Testis (tissue), 3 donors: ENCODE results near the gene RARG. TPM values are rescaled to one million over a fixed set of nuclear protein-coding genes. Genes with fewer than 3 reads are reported as not detected.

Experiments
- DNase-seq: peaks from one replicate; pipeline ENCODE4 v3.0.0-alpha.2; 2019
- H3K27ac ChIP-seq, 2 donors: fragments of 200-600 bp; sonication (generic); one replicate each; pipeline ENCODE4 v1.5.1; 2019
- H3K27me3 ChIP-seq: fragments of 200-600 bp; sonication (generic); one replicate; pipeline ENCODE4 v1.5.1; 2019
- H3K36me3 ChIP-seq: fragments of 200-600 bp; sonication (generic); one replicate; pipeline ENCODE4 v1.5.1; 2017; ENCODE audit warnings: low read depth; ENCODE audit errors: missing control alignments
- H3K4me1 ChIP-seq: fragments of 200-600 bp; sonication (generic); one replicate; pipeline ENCODE4 v1.5.1; 2019
- H3K4me3 ChIP-seq, 2 donors: fragments of 200-600 bp; sonication (generic); one replicate each; pipeline ENCODE4 v1.5.1; 2017 to 2019
- H3K9me3 ChIP-seq: fragments of 200-600 bp; sonication (generic); one replicate; pipeline ENCODE4 v1.5.1; 2017
- POLR2A ChIP-seq: fragments of 450-650 bp; IDR thresholded peaks from one replicate; pipeline ENCODE4 v1.6.1; 2017; ENCODE audit warnings: antibody characterized with exemption, mild to moderate bottlenecking, moderate library complexity
- WGBS, 2 donors: methylation state at CpG; one replicate each; pipeline ENCODE4 v1.1.5; 2018; 5-methylcytosine and 5-hydroxymethylcytosine counted together
- intact Hi-C: fragments of 100-400 bp; cut with DNase I; formaldehyde crosslinking; loops from one replicate; pipeline ENCODE4 v1.15.1; 2023; ENCODE audit warnings: low total_unique reads
- polyA plus RNA-seq: library from polyadenylated mRNA; stranded (reverse); fragments of 350-450 nt; fragmentation: Illumina TruSeq; extraction: RNeasy Lipid Tissue Mini Kit (QIAGEN cat#74804); gene quantifications from one replicate; pipeline ENCODE4 v1.2.3, GENCODE V29; 2014; ENCODE audit warnings: low read depth, low replicate concordance; ENCODE audit not compliant: insufficient read depth
- total RNA-seq, 2 donors: library from RNA; depleted of rRNA; stranded (reverse); fragments of >200 nt; gene quantifications; one replicate each; pipeline ENCODE4 v1.2.3, GENCODE V29; 2016
- TF ChIP-seq, protein P1 (sequence below), 3 experiments: fragments of 450-650 bp in 2 of 3; fragments of 200-600 bp in 1 of 3; sonication (generic) in 1 of 3; IDR thresholded peaks; one replicate each; pipeline ENCODE4 v1.5.1; 2016 to 2019; ENCODE audit warnings: antibody characterized with exemption in 3 of 3, mild to moderate bottlenecking in 2 of 3, moderate library complexity in 1 of 3

Gene RARG
- total and polyA plus RNA-seq, 3 donors from 2014 or later: 12.1 to 13.6 (median 12.5) TPM

DNA sequence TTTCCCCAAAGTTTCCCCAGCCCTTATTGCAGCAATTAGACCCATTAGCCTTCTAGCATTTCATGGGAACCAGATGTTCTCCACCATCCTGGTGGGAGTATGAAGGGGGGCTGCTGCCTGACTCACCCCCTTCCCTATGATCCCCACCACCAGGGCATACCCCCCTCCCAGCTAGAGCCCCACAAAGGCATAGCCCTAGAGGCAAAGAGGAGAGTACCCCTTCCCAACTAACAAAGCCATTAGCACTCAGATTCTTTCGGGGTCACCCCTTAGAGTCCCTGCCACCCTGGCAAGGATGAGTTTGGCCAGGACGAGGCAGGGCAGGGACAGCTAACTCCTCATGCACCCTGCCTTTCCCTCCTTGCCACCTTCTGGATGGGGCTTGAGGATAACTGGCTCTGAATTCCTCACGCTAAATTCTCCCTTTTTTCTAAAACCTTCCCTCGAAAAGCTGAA is 9.2 kb downstream of the RARG start:
- TF ChIP-seq POLR2A: no peak
- TF ChIP-seq, protein P1, sequence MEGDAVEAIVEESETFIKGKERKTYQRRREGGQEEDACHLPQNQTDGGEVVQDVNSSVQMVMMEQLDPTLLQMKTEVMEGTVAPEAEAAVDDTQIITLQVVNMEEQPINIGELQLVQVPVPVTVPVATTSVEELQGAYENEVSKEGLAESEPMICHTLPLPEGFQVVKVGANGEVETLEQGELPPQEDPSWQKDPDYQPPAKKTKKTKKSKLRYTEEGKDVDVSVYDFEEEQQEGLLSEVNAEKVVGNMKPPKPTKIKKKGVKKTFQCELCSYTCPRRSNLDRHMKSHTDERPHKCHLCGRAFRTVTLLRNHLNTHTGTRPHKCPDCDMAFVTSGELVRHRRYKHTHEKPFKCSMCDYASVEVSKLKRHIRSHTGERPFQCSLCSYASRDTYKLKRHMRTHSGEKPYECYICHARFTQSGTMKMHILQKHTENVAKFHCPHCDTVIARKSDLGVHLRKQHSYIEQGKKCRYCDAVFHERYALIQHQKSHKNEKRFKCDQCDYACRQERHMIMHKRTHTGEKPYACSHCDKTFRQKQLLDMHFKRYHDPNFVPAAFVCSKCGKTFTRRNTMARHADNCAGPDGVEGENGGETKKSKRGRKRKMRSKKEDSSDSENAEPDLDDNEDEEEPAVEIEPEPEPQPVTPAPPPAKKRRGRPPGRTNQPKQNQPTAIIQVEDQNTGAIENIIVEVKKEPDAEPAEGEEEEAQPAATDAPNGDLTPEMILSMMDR (IDR thresholded peaks at IDR 0.05): no peak
- no peak for DNase-seq
- intact Hi-C loops: no loop called here
- Histone ChIP-seq H3K27ac (no peak overlapping the region), H3K4me1 (peaks cover 19% of the 10 kb centered on the region), H3K36me3 (no peaks in the 10 kb centered on the region), H3K4me3 (no peak overlapping the region), H3K9me3 (no peaks in the 10 kb centered on the region), H3K27me3 (no peaks in the 10 kb centered on the region)
- 54 to 62% methylated on average over 4 of the region's 4 CpGs for WGBS, 2 donors

DNA sequence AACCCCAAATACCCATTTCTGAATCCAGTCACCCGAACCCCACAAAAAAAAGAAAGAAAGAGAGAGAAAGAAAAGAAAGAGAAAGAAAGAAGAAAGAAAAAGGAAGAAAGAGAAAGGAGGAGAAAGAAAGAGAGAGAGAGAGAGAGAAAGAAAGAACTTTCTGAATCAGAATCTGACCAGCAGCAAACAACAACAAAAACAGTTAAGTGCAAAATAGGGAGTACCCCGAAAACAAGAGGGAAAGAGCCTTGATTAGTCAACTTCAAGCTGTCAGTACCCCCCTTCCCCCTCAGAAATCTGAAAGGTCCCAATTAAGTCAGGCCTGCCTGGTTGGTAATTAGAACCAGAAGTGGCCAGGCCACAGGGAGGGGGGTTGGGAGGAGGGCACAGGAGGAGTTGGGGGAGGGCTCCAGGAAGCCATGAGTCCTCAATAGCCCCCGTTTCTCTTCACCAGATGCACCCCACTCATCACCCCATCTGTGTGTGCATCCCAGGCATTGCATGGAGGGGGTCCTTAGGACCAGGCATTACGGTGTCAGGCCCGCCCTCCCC is 9.8 kb downstream of the RARG start:
- 32 to 34% methylated on average over 4 to 5 of the region's 5 CpGs for WGBS, 2 donors
- intact Hi-C loops: no loop called here
- no peaks in the 10 kb centered on the region for H3K9me3 ChIP-seq
- no peak for TF ChIP-seq POLR2A
- TF ChIP-seq, protein P1 (IDR thresholded peaks at IDR 0.05): no peak
- H3K36me3 ChIP-seq: no peaks in the 10 kb centered on the region
- H3K27me3 ChIP-seq: no peaks in the 10 kb centered on the region
- H3K4me1 ChIP-seq: peaks cover 22% of the 10 kb centered on the region
- no peak for DNase-seq
- H3K27ac ChIP-seq: peak overlapping the region in 1 of 2 donors; percentile 95
- H3K4me3 ChIP-seq: peak overlapping the region; percentile 54 to 59

DNA sequence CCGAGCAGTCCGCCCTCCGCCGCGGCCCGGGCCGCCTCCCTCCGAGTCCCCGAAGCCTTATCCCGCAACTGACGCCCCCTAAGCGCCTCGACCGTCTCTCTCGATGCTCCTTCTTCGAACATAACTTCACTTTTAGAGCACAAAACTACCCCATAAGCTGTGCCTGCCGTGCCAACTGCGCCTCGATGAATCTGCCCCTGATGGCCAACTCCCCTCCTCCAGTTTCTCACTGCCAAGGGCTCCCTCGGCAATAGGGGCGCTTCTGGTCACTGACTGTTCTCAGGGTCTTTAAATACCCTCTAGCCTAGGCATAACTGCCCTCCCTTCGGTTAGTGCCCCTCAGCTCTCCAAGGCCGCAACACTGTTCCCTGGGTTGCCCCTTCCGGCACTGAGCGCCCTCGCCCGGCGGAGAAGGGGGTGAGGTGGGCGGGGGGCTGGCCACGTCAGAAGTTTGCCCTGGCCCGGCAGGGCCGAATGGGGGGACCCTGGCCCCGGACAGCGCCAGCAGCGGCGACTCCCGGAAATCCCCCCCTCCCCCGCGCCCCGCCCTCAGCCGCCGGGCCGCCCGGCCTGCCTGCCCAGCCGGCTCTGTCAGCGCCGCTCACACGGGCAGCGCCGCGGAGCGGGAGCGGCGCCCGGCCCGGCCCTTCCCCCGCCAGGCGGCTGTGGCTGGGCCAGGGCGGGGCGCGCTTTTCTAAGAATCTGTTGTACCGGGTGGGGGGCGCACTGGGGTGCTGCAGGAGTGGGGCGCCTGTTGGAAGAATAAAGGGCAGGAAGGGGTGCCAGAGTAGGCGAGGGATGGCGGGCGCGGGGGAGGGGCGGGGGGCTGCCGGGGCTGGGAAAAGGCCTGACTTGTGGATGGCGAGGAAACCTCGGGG is 10.6 kb downstream of the RARG start:
- no peaks in the 10 kb centered on the region for H3K27me3 ChIP-seq
- peaks cover 22% of the 10 kb centered on the region for H3K4me1 ChIP-seq
- H3K4me3 ChIP-seq: peak overlapping the region; percentile 54 to 59
- H3K27ac ChIP-seq: peak overlapping the region; percentile 83 to 95
- intact Hi-C loops: no loop called here
- H3K36me3 ChIP-seq: no peaks in the 10 kb centered on the region
- no peak for TF ChIP-seq POLR2A
- TF ChIP-seq, protein P1 (IDR thresholded peaks at IDR 0.05): no peak
- DNase-seq: peak; percentile 64
- 1 to 2% methylated on average over 16 to 40 of the region's 72 CpGs for WGBS, 2 donors
- H3K9me3 ChIP-seq: no peaks in the 10 kb centered on the region

DNA sequence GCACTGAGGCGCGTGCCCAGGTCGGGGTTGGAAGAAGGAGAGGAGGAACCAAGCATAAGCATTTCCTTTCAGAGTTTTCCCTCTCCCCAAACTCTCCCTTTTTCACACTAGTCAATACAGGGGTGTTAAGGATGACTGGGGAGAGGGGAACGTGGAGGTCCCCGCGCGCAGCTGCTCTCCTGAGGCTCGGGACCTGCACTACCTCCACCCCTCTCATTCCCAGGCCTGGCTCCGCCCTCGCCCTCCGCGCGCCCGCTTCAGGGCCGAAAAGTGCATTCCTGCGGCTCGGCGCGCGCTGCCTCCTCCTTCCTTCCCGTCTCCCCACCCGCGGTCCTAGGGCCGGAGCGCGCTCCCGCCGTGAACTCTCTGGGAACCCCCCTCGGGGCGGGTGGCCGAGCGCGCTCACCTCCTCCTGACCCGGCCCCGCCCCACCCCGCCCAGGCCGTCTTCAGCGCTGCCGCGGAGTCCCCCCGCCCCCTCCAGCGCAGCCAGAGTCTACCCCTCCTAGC is 11.3 kb downstream of the RARG start:
- DNase-seq: peak; percentile 90
- TF ChIP-seq POLR2A: no peak
- TF ChIP-seq, protein P1 (IDR thresholded peaks at IDR 0.05): no peak
- Histone ChIP-seq H3K36me3 (no peaks in the 10 kb centered on the region), H3K27me3 (no peaks in the 10 kb centered on the region), H3K27ac (peak overlapping the region; percentile 83 to 95), H3K4me1 (peaks cover 22% of the 10 kb centered on the region), H3K4me3 (peak overlapping the region; percentile 54 to 59), H3K9me3 (no peaks in the 10 kb centered on the region)
- intact Hi-C loops: no loop called here
- 0 to 1% methylated on average over 14 to 42 of the region's 42 CpGs for WGBS, 2 donors
